Esophagus muscularis mucosa (tissue), 4 donors: Measurements from ENCODE around the gene UGT1A4. TPM values are rescaled to one million over a fixed set of nuclear protein-coding genes. Genes with fewer than 3 reads are reported as not detected.

Experiments used
- DNase-seq: peaks from one replicate; pipeline ENCODE4 v3.0.0-alpha.2; 2017; ENCODE audit errors: extremely low spot score
- H3K27ac ChIP-seq, 4 donors: fragments of 200-600 bp; sonication (generic); replicated peaks in 1 of 4; 1 replicate in 3 of 4; 2 replicates in 1 of 4; pipeline ENCODE4 v1.5.1; 2016 to 2019; ENCODE audit warnings: mild to moderate bottlenecking in 1 of 4
- H3K27me3 ChIP-seq, 4 donors: fragments of 200-600 bp; sonication (generic); one replicate each; pipeline versions ENCODE4 v1.5.1 to v1.6.0; 2016 to 2019
- H3K36me3 ChIP-seq, 4 donors: fragments of 200-600 bp; sonication (generic); one replicate each; pipeline ENCODE4 v1.5.1; 2016 to 2019
- H3K4me1 ChIP-seq, 4 donors: fragments of 200-600 bp; sonication (generic); one replicate each; pipeline ENCODE4 v1.5.1; 2016 to 2019
- H3K4me3 ChIP-seq, 4 donors: fragments of 200-600 bp; sonication (generic); 1 replicate in 2 of 4; 2 replicates in 2 of 4; pipeline ENCODE4 v1.5.1; 2016 to 2019; ENCODE audit warnings: mild to moderate bottlenecking in 4 of 4, moderate library complexity in 1 of 4
- H3K9me3 ChIP-seq, 4 donors: fragments of 200-600 bp; sonication (generic); 1 replicate in 3 of 4; 2 replicates in 1 of 4; pipeline ENCODE4 v1.5.1; 2016 to 2019
- CTCF ChIP-seq, 3 experiments: fragments of 200-600 bp in 2 of 3; fragments of 450-650 bp in 1 of 3; sonication (generic) in 2 of 3; IDR thresholded peaks; one replicate each; pipeline ENCODE4 v1.5.1; 2017 to 2019; ENCODE audit warnings: antibody characterized with exemption in 3 of 3, mild to moderate bottlenecking in 2 of 3, moderate library complexity in 1 of 3
- EP300 ChIP-seq: sonication (generic); formaldehyde crosslinking; IDR thresholded peaks from one replicate; pipeline ENCODE4 v1.6.1; 2017; ENCODE audit warnings: antibody characterized with exemption
- POLR2A ChIP-seq: fragments of 450-650 bp; IDR thresholded peaks from one replicate; pipeline ENCODE4 v1.6.1; 2017; ENCODE audit warnings: antibody characterized with exemption, moderate library complexity, mild to moderate bottlenecking, low read depth
- POLR2AphosphoS5 ChIP-seq, 2 donors: sonication (generic); formaldehyde crosslinking; IDR thresholded peaks; one replicate each; pipeline ENCODE4 v1.6.1; 2017; ENCODE audit warnings: antibody characterized with exemption in 2 of 2
- WGBS: methylation state at CpG from one replicate; pipeline ENCODE4 v1.1.5; 2018; 5-methylcytosine and 5-hydroxymethylcytosine counted together
- intact Hi-C: fragments of 100-400 bp; cut with DNase I; formaldehyde crosslinking; loops from one replicate; pipeline ENCODE4 v1.15.1; 2023
- total RNA-seq, 4 donors: library from RNA; depleted of rRNA; stranded (reverse); fragments of >200 nt; gene quantifications; one replicate each; pipeline versions ENCODE4 v1.1.0 to v1.2.1, GENCODE V29; 2016

UGT1A4 gene
- total RNA-seq, 4 donors from 2014 or later: not detected

- Histone ChIP-seq H3K27ac (no peak overlapping the region), H3K36me3 (no peaks in the 10 kb centered on the region), H3K4me1 (no peaks in the 10 kb centered on the region), H3K27me3 (peaks cover 0 to 15% (median 0%) of the 10 kb centered on the region in 4 donors), H3K9me3 (no peaks in the 10 kb centered on the region), H3K4me3 (no peak overlapping the region)
- DNase-seq: no peak
- intact Hi-C loops: no loop called here
- WGBS: 48% methylated on average over 8 of the region's 11 CpGs
- no peak for TF ChIP-seq POLR2A
- peak; percentile 47 to 72 (median 47) for TF ChIP-seq CTCF (IDR thresholded peaks at IDR 0.05)
These were observed 7.1 kb upstream of the UGT1A4 start for GRCh38 chr2:233711312-233712008.

- Histone ChIP-seq H3K27me3 (peaks cover 0 to 27% (median 0%) of the 10 kb centered on the region in 4 donors), H3K9me3 (no peaks in the 10 kb centered on the region), H3K27ac (no peak within 1 kb of the TSS), H3K4me3 (no peak within 1 kb of the TSS), H3K4me1 (no peaks in the 10 kb centered on the region), H3K36me3 (no peaks in the 10 kb centered on the region)
- no peak for TF ChIP-seq POLR2AphosphoS5 (IDR thresholded peaks at IDR 0.05)
- no peak for TF ChIP-seq POLR2A
- TF ChIP-seq EP300: no peak
- TF ChIP-seq CTCF (IDR thresholded peaks at IDR 0.05): no peak
- no peak for DNase-seq
- WGBS: 77% methylated on average over 11 of the region's 14 CpGs
- intact Hi-C loops: no loop called here
These were observed 5.8 kb upstream of the UGT1A4 start, which contains the start of gene UGT1A5 for GRCh38 chr2:233712611-233713261. UGT1A5 (plus strand) TSS chr2:233712907; CDS start chr2:233712992, 85 bp downstream.

- DNase-seq: no peak
- Histone ChIP-seq H3K4me1 (no peaks in the 10 kb centered on the region), H3K9me3 (no peaks in the 10 kb centered on the region), H3K4me3 (no peak overlapping the region), H3K27me3 (peaks cover 0 to 32% (median 0%) of the 10 kb centered on the region in 4 donors), H3K27ac (no peak overlapping the region), H3K36me3 (no peaks in the 10 kb centered on the region)
- TF ChIP-seq EP300: no peak
- no peak for TF ChIP-seq POLR2A
- no peak for TF ChIP-seq CTCF (IDR thresholded peaks at IDR 0.05)
- WGBS: 86% methylated on average over 7 of the region's 7 CpGs
- intact Hi-C loops: no loop called here
These were observed 5.3 kb upstream of the UGT1A4 start for GRCh38 chr2:233713262-233713615.

- Histone ChIP-seq H3K9me3 (no peaks in the 10 kb centered on the region), H3K4me1 (no peaks in the 10 kb centered on the region), H3K4me3 (no peak overlapping the region), H3K36me3 (no peaks in the 10 kb centered on the region), H3K27ac (no peak overlapping the region), H3K27me3 (peaks cover 0 to 32% (median 0%) of the 10 kb centered on the region in 4 donors)
- TF ChIP-seq CTCF (IDR thresholded peaks at IDR 0.05) (no peak), POLR2AphosphoS5 (IDR thresholded peaks at IDR 0.05) (no peak), POLR2A (no peak), EP300 (no peak)
- intact Hi-C loops: no loop called here
- 87% methylated on average over 2 of the region's 2 CpGs for WGBS
- no peak for DNase-seq
These were observed 4.4 kb upstream of the UGT1A4 start for GRCh38 chr2:233714121-233714520.
